GM12878 (cell line): ENCODE measurements around the gene TRPM8. TPM values are rescaled to one million over a fixed set of nuclear protein-coding genes. Genes with fewer than 3 reads are reported as not detected.

Experiments used
- ATAC-seq: fragments of 200-7000 bp; cut with Tn5 transposase; 3 replicates; pipeline ENCODE4 v1.9.1; 2020; ENCODE audit warnings: mild to moderate bottlenecking, moderate library complexity
- BruUV-seq: library from RNA; stranded (reverse); fragments of 400-500 nt; replicated peaks from 2 replicates; lab custom pipeline; 2021; lab: Mats Ljungman, UMichigan
- CTCF ChIA-PET: fragments of 300-600 bp; sonication (Branson Sonifier 250); formaldehyde crosslinking; extraction: SDS; loops from one replicate; lab custom pipeline; 2021; ENCODE audit warnings: inconsistent platforms; lab: Yijun Ruan, JAX
- POLR2A ChIA-PET: fragments of 350-600 bp; formaldehyde crosslinking; extraction: SDS; loops from one replicate; lab custom pipeline; 2021; ENCODE audit warnings: inconsistent platforms; lab: Charles Lee
- RAD21 ChIA-PET: fragments of 300-600 bp; sonication (Branson Sonifier 250); formaldehyde crosslinking; loops from one replicate; lab custom pipeline; 2023; ENCODE audit warnings: antibody characterized with exemption; ENCODE audit not compliant: unreplicated experiment; lab: Charles Lee
- SMC1A ChIA-PET: fragments of 300-600 bp; sonication (Branson Sonifier 250); formaldehyde crosslinking; loops from one replicate; lab custom pipeline; 2023; ENCODE audit not compliant: unreplicated experiment, uncharacterized antibody; lab: Charles Lee
- DNase-seq: peaks from one replicate; pipeline ENCODE4 v3.0.0-alpha.2; 2011; ENCODE audit warnings: low read depth, low spot score
- FAIRE-seq: peaks from 3 replicates; lab custom pipeline; 2011; peaks lifted over from hg19 to GRCh38; lab: Jason Lieb, UNC
- H2AFZ ChIP-seq: 2 replicates; pipeline ENCODE4 v1.6.0; 2011; ENCODE audit warnings: low read depth, low read length, control low read depth; ENCODE audit not compliant: control insufficient read depth
- H3K27ac ChIP-seq: 2 replicates; pipeline ENCODE4 v1.5.1; 2011; ENCODE audit warnings: control low read depth; ENCODE audit not compliant: control insufficient read depth, insufficient read depth
- H3K27me3 ChIP-seq, 2 experiments: replicated peaks in 1 of 2; 2 replicates each; pipeline versions ENCODE4 v1.6.0 to v1.6.1; 2011; ENCODE audit warnings: low read length in 1 of 2; ENCODE audit not compliant: control insufficient read depth in 2 of 2, insufficient read depth in 2 of 2
- H3K36me3 ChIP-seq, 2 experiments: 2 replicates each; pipeline ENCODE4 v1.5.1; 2011; ENCODE audit warnings: low read length in 1 of 2; ENCODE audit not compliant: control insufficient read depth in 2 of 2, insufficient read depth in 2 of 2
- H3K4me1 ChIP-seq: 2 replicates; pipeline ENCODE4 v1.6.1; 2011; ENCODE audit warnings: mild to moderate bottlenecking, low read length, moderate library complexity, mixed read lengths; ENCODE audit not compliant: control insufficient read depth, insufficient read depth
- H3K4me2 ChIP-seq: 2 replicates; pipeline ENCODE4 v1.6.0; 2011; ENCODE audit warnings: control low read depth; ENCODE audit not compliant: control insufficient read depth, insufficient read depth
- H3K4me3 ChIP-seq: fragments of 200-600 bp; sonication (generic); 2 replicates; pipeline ENCODE4 v1.5.1; 2016
- H3K79me2 ChIP-seq: 2 replicates; pipeline ENCODE4 v1.6.0; 2011; ENCODE audit warnings: low read length; ENCODE audit not compliant: control insufficient read depth, insufficient read depth
- H3K9ac ChIP-seq: 2 replicates; pipeline ENCODE4 v1.8.0; 2011; ENCODE audit warnings: low read length, control low read depth, mixed read lengths; ENCODE audit not compliant: control insufficient read depth, insufficient read depth
- H3K9me3 ChIP-seq: replicated peaks from 3 replicates; pipeline ENCODE4 v1.5.1; 2011; ENCODE audit warnings: mild to moderate bottlenecking, low read length; ENCODE audit not compliant: control insufficient read depth, insufficient read depth
- H4K20me1 ChIP-seq: 2 replicates; pipeline ENCODE4 v1.6.0; 2011; ENCODE audit not compliant: control insufficient read depth, insufficient read depth
- CBX3 ChIP-seq: fragments of 200-600 bp; sonication (generic); IDR thresholded peaks from 2 replicates; pipeline ENCODE4 v1.6.1; 2016; ENCODE audit warnings: low read depth, borderline replicate concordance
- CEBPB ChIP-seq, 2 experiments: fragments of 150-350 bp in 1 of 2; IDR thresholded peaks; 2 replicates each; pipeline ENCODE4 v1.6.1; 2012 to 2014; ENCODE audit warnings: low read depth in 2 of 2, low read length in 2 of 2, borderline replicate concordance in 1 of 2, inconsistent platforms in 1 of 2
- CHD4 ChIP-seq: fragments of 200-600 bp; sonication (generic); IDR thresholded peaks from 2 replicates; pipeline ENCODE4 v1.6.1; 2016; ENCODE audit warnings: mild to moderate bottlenecking
- CREM ChIP-seq: IDR thresholded peaks from 2 replicates; pipeline ENCODE4 v1.6.1; 2014; ENCODE audit warnings: antibody characterized with exemption, low read depth
- CTCF ChIP-seq, 3 experiments: IDR thresholded peaks in 2 of 3; conservative IDR thresholded peaks in 1 of 3; 2 replicates each; pipeline ENCODE4 v1.5.1; 2011; ENCODE audit warnings: low read depth in 3 of 3, low read length in 3 of 3, mild to moderate bottlenecking in 3 of 3, control low read depth in 2 of 3, moderate library complexity in 2 of 3, inconsistent platforms in 1 of 3, mixed read lengths in 1 of 3; ENCODE audit not compliant: control insufficient read depth in 2 of 3, insufficient read depth in 1 of 3; ENCODE audit errors: extremely low read depth in 1 of 3
- GABPA ChIP-seq: IDR thresholded peaks from 2 replicates; pipeline ENCODE4 v1.6.1; 2014; ENCODE audit warnings: antibody characterized with exemption, low read depth, mild to moderate bottlenecking, inconsistent platforms
- HDAC6 ChIP-seq: fragments of 200-600 bp; sonication (generic); IDR thresholded peaks from one replicate; pipeline ENCODE4 v1.8.0; 2017; ENCODE audit warnings: antibody characterized with exemption; ENCODE audit not compliant: unreplicated experiment
- KAT2A ChIP-seq: conservative IDR thresholded peaks from 2 replicates; pipeline ENCODE4 v1.6.1; 2011; ENCODE audit warnings: low read depth, low read length; ENCODE audit not compliant: control insufficient read depth
- KLF5 ChIP-seq: fragments of 450-650 bp; IDR thresholded peaks from 2 replicates; pipeline ENCODE4 v1.6.1; 2014; ENCODE audit warnings: mild to moderate bottlenecking; ENCODE audit not compliant: partially characterized antibody
- MEF2A ChIP-seq: IDR thresholded peaks from 2 replicates; pipeline ENCODE4 v1.6.1; 2011; ENCODE audit warnings: low read depth, mild to moderate bottlenecking, low read length, moderate library complexity; ENCODE audit not compliant: insufficient read depth
- NR2F1 ChIP-seq: fragments of 450-650 bp; conservative IDR thresholded peaks from 2 replicates; pipeline ENCODE4 v1.6.1; 2017; ENCODE audit warnings: mild to moderate bottlenecking
- NRF1 ChIP-seq: conservative IDR thresholded peaks from 2 replicates; pipeline ENCODE4 v1.6.1; 2011; ENCODE audit warnings: mild to moderate bottlenecking, low read depth, low read length, improper control_type of control experiment
- RELA ChIP-seq: fragments of 450-650 bp; IDR thresholded peaks from 2 replicates; pipeline ENCODE4 v1.8.0; 2014; ENCODE audit warnings: borderline replicate concordance; ENCODE audit not compliant: partially characterized antibody
- SMC3 ChIP-seq: IDR thresholded peaks from 2 replicates; pipeline ENCODE4 v1.6.1; 2011; ENCODE audit warnings: low read length, improper control_type of control experiment, borderline replicate concordance
- SP1 ChIP-seq: IDR thresholded peaks from one replicate; pipeline ENCODE4 v1.6.1; 2011; ENCODE audit warnings: low read depth, low read length
- SUZ12 ChIP-seq: fragments of 200-600 bp; sonication (generic); IDR thresholded peaks from one replicate; pipeline ENCODE4 v1.6.1; 2018; ENCODE audit warnings: antibody characterized with exemption, mild to moderate bottlenecking; ENCODE audit not compliant: unreplicated experiment
- TCF7 ChIP-seq: IDR thresholded peaks from 2 replicates; pipeline ENCODE4 v1.6.1; 2014; ENCODE audit warnings: antibody characterized with exemption, borderline replicate concordance
- ZSCAN29 ChIP-seq: fragments of 450-650 bp; IDR thresholded peaks from 2 replicates; pipeline ENCODE4 v1.6.1; 2017; ENCODE audit warnings: mild to moderate bottlenecking, moderate library complexity
- WGBS: methylation state at CpG from one replicate; pipeline ENCODE4 v1.1.6; 2016; ENCODE audit warnings: low lambda C conversion rate; ENCODE audit not compliant: insufficient replicate concordance, insufficient coverage; ENCODE audit errors: missing lambda C conversion rate; 5-methylcytosine and 5-hydroxymethylcytosine counted together
- in situ Hi-C: fragments of 300-500 bp; cut with MboI; formaldehyde crosslinking; loops from 9 replicates; pipeline ENCODE4 v1.14.3; 2018; ENCODE audit warnings: mixed read lengths
- intact Hi-C: fragments of 100-400 bp; cut with micrococcal nuclease; formaldehyde crosslinking; loops from one replicate; pipeline ENCODE4 v1.14.2; 2022; ENCODE audit not compliant: unreplicated experiment
- polyA plus RNA-seq, 11 experiments: library from polyadenylated mRNA; depleted of rRNA in 4 of 11; unstranded in 6 of 11; stranded (reverse) in 5 of 11; fragments of >200 nt; fragmentation: Nextera tagmentation in 4 of 11; fragmentation: Illumina TruSeq in 1 of 11; extraction: Ambion mirVana in 4 of 11; extraction: Trizol in 1 of 11; gene quantifications; 1 replicate in 1 of 11; 2 replicates in 10 of 11; pipeline versions ENCODE4 v1.2.1 to v1.2.3, GENCODE V29; 2011 to 2016; ENCODE audit warnings: inconsistent platforms in 2 of 11, missing spikeins in 2 of 11, low read depth in 1 of 11
- total RNA-seq, 4 experiments: library from RNA; depleted of rRNA in 3 of 4; stranded (reverse); fragments of >200 nt in 3 of 4; fragmentation: Illumina TruSeq in 1 of 4; extraction: Trizol in 1 of 4; gene quantifications; 2 replicates each; pipeline versions ENCODE4 v1.2.1 to v1.2.3, GENCODE V29; 2013 to 2021
- TF ChIP-seq, protein P1 (sequence below): fragments of 450-650 bp; IDR thresholded peaks from 2 replicates; pipeline ENCODE4 v1.6.1; 2017; ENCODE audit warnings: mild to moderate bottlenecking, moderate library complexity

The TRPM8 gene
- total and polyA plus RNA-seq, 10 of the 15 experiments (the other 5 are each of a cell fraction or from before 2014, with no cell fraction given): 3.9 TPM; not detected in 9

- Histone ChIP-seq H3K27ac (no peak overlapping the region), H3K27me3 (no peaks in the 10 kb centered on the region; a peak in 1 of 4 replicates), H3K9me3 (no peaks in the 10 kb centered on the region), H2AFZ (no peak overlapping the region), H3K4me2 (no peak overlapping the region), H3K36me3 (no peaks in the 10 kb centered on the region), H3K79me2 (no peaks in the 10 kb centered on the region), H4K20me1 (peaks cover 4% of the 10 kb centered on the region; the same call in 1 of the 2 replicates), H3K4me3 (no peak overlapping the region), H3K9ac (no peak overlapping the region), H3K4me1 (no peaks in the 10 kb centered on the region)
- 59% methylated on average over 8 of the region's 8 CpGs for WGBS
- ChIA-PET CTCF (no interaction called here), RAD21 (interaction anchor here (0.8 to 0.9 kb wide), 2 partner anchors 12 to 524 kb away, joined by 3 read pairs; no protein-coding TSS in a partner anchor), POLR2A (no interaction called here), SMC1A (interaction anchor here (1.0 kb wide), 1 partner anchor 12 kb away, joined by 3 read pairs; no protein-coding TSS in a partner anchor)
- intact Hi-C loops (no loop called here), in situ Hi-C loops (loop anchor here (25.0 kb wide), 1 partner anchor 560 kb away; no protein-coding TSS in a partner anchor)
- BruUV-seq: no TSS peak
- FAIRE-seq (no peak), ATAC-seq (no peak), DNase-seq (no peak)
- TF ChIP-seq SP1 (no peak), RELA (no peak), CBX3 (no peak), CEBPB (IDR thresholded peaks at IDR 0.05; ENCODE audit: borderline replicate concordance in 1 of 2, low read depth in 2 of 2, low read length in 2 of 2) (no peak), HDAC6 (no peak), MEF2A (no peak), KLF5 (no peak), GABPA (no peak), KAT2A (no peak), CHD4 (no peak), ZSCAN29 (no peak), SMC3 (no peak), NRF1 (no peak), CREM (no peak), NR2F1 (no peak), CTCF (IDR thresholded peaks at IDR 0.05 in 2 of 3, conservative IDR thresholded peaks at IDR 0.05 in 1 of 3; ENCODE audit: control insufficient read depth in 2 of 3, extremely low read depth in 1 of 3, insufficient read depth in 1 of 3, low read depth in 3 of 3, low read length in 3 of 3) (no peak), TCF7 (no peak), SUZ12 (no peak)
- TF ChIP-seq, protein P1, sequence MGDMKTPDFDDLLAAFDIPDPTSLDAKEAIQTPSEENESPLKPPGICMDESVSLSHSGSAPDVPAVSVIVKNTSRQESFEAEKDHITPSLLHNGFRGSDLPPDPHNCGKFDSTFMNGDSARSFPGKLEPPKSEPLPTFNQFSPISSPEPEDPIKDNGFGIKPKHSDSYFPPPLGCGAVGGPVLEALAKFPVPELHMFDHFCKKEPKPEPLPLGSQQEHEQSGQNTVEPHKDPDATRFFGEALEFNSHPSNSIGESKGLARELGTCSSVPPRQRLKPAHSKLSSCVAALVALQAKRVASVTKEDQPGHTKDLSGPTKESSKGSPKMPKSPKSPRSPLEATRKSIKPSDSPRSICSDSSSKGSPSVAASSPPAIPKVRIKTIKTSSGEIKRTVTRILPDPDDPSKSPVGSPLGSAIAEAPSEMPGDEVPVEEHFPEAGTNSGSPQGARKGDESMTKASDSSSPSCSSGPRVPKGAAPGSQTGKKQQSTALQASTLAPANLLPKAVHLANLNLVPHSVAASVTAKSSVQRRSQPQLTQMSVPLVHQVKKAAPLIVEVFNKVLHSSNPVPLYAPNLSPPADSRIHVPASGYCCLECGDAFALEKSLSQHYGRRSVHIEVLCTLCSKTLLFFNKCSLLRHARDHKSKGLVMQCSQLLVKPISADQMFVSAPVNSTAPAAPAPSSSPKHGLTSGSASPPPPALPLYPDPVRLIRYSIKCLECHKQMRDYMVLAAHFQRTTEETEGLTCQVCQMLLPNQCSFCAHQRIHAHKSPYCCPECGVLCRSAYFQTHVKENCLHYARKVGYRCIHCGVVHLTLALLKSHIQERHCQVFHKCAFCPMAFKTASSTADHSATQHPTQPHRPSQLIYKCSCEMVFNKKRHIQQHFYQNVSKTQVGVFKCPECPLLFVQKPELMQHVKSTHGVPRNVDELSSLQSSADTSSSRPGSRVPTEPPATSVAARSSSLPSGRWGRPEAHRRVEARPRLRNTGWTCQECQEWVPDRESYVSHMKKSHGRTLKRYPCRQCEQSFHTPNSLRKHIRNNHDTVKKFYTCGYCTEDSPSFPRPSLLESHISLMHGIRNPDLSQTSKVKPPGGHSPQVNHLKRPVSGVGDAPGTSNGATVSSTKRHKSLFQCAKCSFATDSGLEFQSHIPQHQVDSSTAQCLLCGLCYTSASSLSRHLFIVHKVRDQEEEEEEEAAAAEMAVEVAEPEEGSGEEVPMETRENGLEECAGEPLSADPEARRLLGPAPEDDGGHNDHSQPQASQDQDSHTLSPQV: no peak
These were observed 60.2 kb downstream of the TRPM8 start for GRCh38 chr2:233977296-233977837.
